HEK293 (cell line): ENCODE results near the gene PDK2.

Experiments
- CTCF ChIA-PET: fragments of 350-600 bp; formaldehyde crosslinking; extraction: SDS; loops from one replicate; lab custom pipeline; 2021; ENCODE audit warnings: antibody characterized with exemption; lab: Yijun Ruan, JAX
- POLR2A ChIA-PET: fragments of 300-600 bp; formaldehyde crosslinking; extraction: SDS; loops from one replicate; lab custom pipeline; 2020; ENCODE audit warnings: antibody characterized with exemption, inconsistent platforms; lab: Yijun Ruan, JAX
- H3K27ac ChIP-seq: fragments of 200-500 bp; sonication (Bioruptor generic); 2 replicates; pipeline ENCODE4 v1.5.1; 2014; ENCODE audit warnings: low read depth, low read length, control low read depth, inconsistent platforms; ENCODE audit errors: extremely low read depth
- H3K36me3 ChIP-seq, 2 experiments: fragments of 200-500 bp in 1 of 2; sonication (Bioruptor generic) in 1 of 2; 1 replicate in 1 of 2; 2 replicates in 1 of 2; pipeline ENCODE4 v1.5.1; 2014 to 2017; ENCODE audit warnings: inconsistent platforms in 2 of 2, low read length in 2 of 2; ENCODE audit not compliant: control insufficient read depth in 2 of 2, insufficient read depth in 1 of 2
- H3K4me1 ChIP-seq: fragments of 200-500 bp; sonication (Bioruptor generic); 2 replicates; pipeline ENCODE4 v1.5.1; 2014; ENCODE audit warnings: mild to moderate bottlenecking, low read length, inconsistent platforms; ENCODE audit not compliant: control insufficient read depth, insufficient read depth
- H3K4me3 ChIP-seq: 2 replicates; pipeline ENCODE4 v1.5.1; 2011; ENCODE audit warnings: low read depth, mild to moderate bottlenecking, control low read depth, low read length, moderate library complexity
- H3K9me3 ChIP-seq: fragments of 200-500 bp; sonication (Bioruptor generic); 2 replicates; pipeline ENCODE4 v1.5.1; 2014; ENCODE audit warnings: low read depth, low read length, inconsistent platforms; ENCODE audit not compliant: control insufficient read depth, insufficient read depth
- EGR2 ChIP-seq: fragments of 450-650 bp; formaldehyde crosslinking; IDR thresholded peaks from 2 replicates; pipeline ENCODE4 v1.5.1; 2016; ENCODE audit warnings: low read depth, missing biosample characterization, missing genetic modification characterization
- GLI2 ChIP-seq: fragments of 450-650 bp; formaldehyde crosslinking; IDR thresholded peaks from 2 replicates; pipeline ENCODE4; 2017; ENCODE audit warnings: missing biosample characterization, missing genetic modification characterization, low read depth, borderline replicate concordance
- PRDM1 ChIP-seq: fragments of 450-650 bp; formaldehyde crosslinking; IDR thresholded peaks from 2 replicates; pipeline ENCODE4; 2016; ENCODE audit warnings: missing biosample characterization, missing genetic modification characterization
- SETDB1 ChIP-seq: IDR thresholded peaks from one replicate; pipeline ENCODE4 v1.6.1; 2017; ENCODE audit warnings: mild to moderate bottlenecking, low read length, moderate library complexity, mixed read lengths; ENCODE audit not compliant: insufficient read length
- TRIM28 ChIP-seq: IDR thresholded peaks from 2 replicates; pipeline ENCODE4 v1.6.1; 2011; ENCODE audit warnings: low read length, control low read depth, borderline replicate concordance
- ZBTB21 ChIP-seq: fragments of 450-650 bp; formaldehyde crosslinking; IDR thresholded peaks from 2 replicates; pipeline ENCODE4 v1.5.1; 2017; ENCODE audit warnings: missing biosample characterization, missing genetic modification characterization
- ZFP69B ChIP-seq: fragments of 450-650 bp; formaldehyde crosslinking; IDR thresholded peaks from 2 replicates; pipeline ENCODE4 v1.5.1; 2016; ENCODE audit warnings: missing biosample characterization, missing genetic modification characterization
- ZNF174 ChIP-seq: fragments of 450-650 bp; formaldehyde crosslinking; IDR thresholded peaks from 2 replicates; pipeline ENCODE4 v1.5.0; 2017; ENCODE audit warnings: missing biosample characterization, mild to moderate bottlenecking, missing genetic modification characterization
- ZNF302 ChIP-seq: fragments of 450-650 bp; formaldehyde crosslinking; IDR thresholded peaks from 2 replicates; pipeline ENCODE4 v1.5.1; 2016; ENCODE audit warnings: missing biosample characterization, missing genetic modification characterization, low read depth
- ZNF416 ChIP-seq: fragments of 450-650 bp; formaldehyde crosslinking; IDR thresholded peaks from 2 replicates; pipeline ENCODE4 v1.5.1; 2016; ENCODE audit warnings: missing biosample characterization, missing genetic modification characterization
- ZNF521 ChIP-seq: fragments of 450-650 bp; formaldehyde crosslinking; IDR thresholded peaks from 2 replicates; pipeline ENCODE4 v1.5.1; 2017; ENCODE audit warnings: missing biosample characterization, mild to moderate bottlenecking, missing genetic modification characterization
- ZNF623 ChIP-seq: fragments of 450-650 bp; formaldehyde crosslinking; IDR thresholded peaks from 2 replicates; pipeline ENCODE4 v1.5.1; 2016; ENCODE audit warnings: missing biosample characterization, missing genetic modification characterization
- ZNF626 ChIP-seq: fragments of 450-650 bp; sonication (Bioruptor Pico); formaldehyde crosslinking; IDR thresholded peaks from 2 replicates; pipeline ENCODE4 v1.5.1; 2018; ENCODE audit warnings: missing biosample characterization, missing genetic modification characterization, inconsistent platforms
- ZNF658 ChIP-seq: fragments of 450-650 bp; formaldehyde crosslinking; IDR thresholded peaks from 2 replicates; pipeline ENCODE4; 2016; ENCODE audit warnings: missing biosample characterization, missing genetic modification characterization
- ZNF664 ChIP-seq: fragments of 450-650 bp; formaldehyde crosslinking; IDR thresholded peaks from 2 replicates; pipeline ENCODE4 v1.5.1; 2016; ENCODE audit warnings: missing biosample characterization, missing genetic modification characterization
- ZNF777 ChIP-seq: fragments of 450-650 bp; formaldehyde crosslinking; IDR thresholded peaks from 2 replicates; pipeline ENCODE4 v1.5.1; 2017; ENCODE audit warnings: missing biosample characterization, missing genetic modification characterization, borderline replicate concordance
- TF ChIP-seq, protein P1 (sequence below): fragments of 450-650 bp; formaldehyde crosslinking; IDR thresholded peaks from 2 replicates; pipeline ENCODE4 v1.5.1; 2016; ENCODE audit warnings: missing biosample characterization, missing genetic modification characterization
- TF ChIP-seq, protein P2 (sequence below): fragments of 450-650 bp; formaldehyde crosslinking; IDR thresholded peaks from 2 replicates; pipeline ENCODE4 v1.5.1; 2017; ENCODE audit warnings: missing biosample characterization, mild to moderate bottlenecking, missing genetic modification characterization, moderate library complexity

Gene PDK2

DNA sequence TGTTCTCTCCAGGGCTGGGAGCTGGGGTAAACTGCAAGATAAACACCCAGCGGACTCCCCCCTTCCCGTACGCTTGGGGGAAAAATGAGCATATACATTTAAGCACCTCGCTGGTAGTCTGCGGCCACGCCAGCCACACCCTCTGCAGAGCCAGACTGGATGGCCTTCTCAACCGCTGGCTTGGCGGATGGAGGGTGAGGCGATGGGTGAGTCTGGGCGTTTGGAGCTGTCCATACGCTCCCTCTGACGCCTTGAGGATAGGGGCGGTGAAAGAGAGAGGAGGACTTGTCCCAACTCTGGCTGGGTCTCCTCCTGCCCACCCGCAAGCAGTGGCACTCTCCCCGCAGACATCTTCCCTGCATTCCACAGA, 38.2 kb upstream of the PDK2 start (continued):
- TF ChIP-seq, protein P1, sequence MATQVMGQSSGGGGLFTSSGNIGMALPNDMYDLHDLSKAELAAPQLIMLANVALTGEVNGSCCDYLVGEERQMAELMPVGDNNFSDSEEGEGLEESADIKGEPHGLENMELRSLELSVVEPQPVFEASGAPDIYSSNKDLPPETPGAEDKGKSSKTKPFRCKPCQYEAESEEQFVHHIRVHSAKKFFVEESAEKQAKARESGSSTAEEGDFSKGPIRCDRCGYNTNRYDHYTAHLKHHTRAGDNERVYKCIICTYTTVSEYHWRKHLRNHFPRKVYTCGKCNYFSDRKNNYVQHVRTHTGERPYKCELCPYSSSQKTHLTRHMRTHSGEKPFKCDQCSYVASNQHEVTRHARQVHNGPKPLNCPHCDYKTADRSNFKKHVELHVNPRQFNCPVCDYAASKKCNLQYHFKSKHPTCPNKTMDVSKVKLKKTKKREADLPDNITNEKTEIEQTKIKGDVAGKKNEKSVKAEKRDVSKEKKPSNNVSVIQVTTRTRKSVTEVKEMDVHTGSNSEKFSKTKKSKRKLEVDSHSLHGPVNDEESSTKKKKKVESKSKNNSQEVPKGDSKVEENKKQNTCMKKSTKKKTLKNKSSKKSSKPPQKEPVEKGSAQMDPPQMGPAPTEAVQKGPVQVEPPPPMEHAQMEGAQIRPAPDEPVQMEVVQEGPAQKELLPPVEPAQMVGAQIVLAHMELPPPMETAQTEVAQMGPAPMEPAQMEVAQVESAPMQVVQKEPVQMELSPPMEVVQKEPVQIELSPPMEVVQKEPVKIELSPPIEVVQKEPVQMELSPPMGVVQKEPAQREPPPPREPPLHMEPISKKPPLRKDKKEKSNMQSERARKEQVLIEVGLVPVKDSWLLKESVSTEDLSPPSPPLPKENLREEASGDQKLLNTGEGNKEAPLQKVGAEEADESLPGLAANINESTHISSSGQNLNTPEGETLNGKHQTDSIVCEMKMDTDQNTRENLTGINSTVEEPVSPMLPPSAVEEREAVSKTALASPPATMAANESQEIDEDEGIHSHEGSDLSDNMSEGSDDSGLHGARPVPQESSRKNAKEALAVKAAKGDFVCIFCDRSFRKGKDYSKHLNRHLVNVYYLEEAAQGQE (tag by site-specific recombination) = peak; percentile 59; the same call in 1 of the 2 replicates
- TF ChIP-seq ZNF777 (tag by site-specific recombination) (no peak), ZBTB21 (tag by site-specific recombination) (no peak), GLI2 (tag by site-specific recombination) (no peak), ZNF626 (no peak), TRIM28 (no peak), PRDM1 (tag by site-specific recombination) (peak; percentile 9; the same call in 1 of the 2 replicates), ZNF302 (no peak), ZNF174 (no peak)
- TF ChIP-seq, protein P2, sequence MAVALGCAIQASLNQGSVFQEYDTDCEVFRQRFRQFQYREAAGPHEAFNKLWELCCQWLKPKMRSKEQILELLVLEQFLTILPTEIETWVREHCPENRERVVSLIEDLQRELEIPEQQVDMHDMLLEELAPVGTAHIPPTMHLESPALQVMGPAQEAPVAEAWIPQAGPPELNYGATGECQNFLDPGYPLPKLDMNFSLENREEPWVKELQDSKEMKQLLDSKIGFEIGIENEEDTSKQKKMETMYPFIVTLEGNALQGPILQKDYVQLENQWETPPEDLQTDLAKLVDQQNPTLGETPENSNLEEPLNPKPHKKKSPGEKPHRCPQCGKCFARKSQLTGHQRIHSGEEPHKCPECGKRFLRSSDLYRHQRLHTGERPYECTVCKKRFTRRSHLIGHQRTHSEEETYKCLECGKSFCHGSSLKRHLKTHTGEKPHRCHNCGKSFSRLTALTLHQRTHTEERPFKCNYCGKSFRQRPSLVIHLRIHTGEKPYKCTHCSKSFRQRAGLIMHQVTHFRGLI (tag by site-specific recombination) = no peak
- TF ChIP-seq, all 188 proteins: peak for 5

DNA sequence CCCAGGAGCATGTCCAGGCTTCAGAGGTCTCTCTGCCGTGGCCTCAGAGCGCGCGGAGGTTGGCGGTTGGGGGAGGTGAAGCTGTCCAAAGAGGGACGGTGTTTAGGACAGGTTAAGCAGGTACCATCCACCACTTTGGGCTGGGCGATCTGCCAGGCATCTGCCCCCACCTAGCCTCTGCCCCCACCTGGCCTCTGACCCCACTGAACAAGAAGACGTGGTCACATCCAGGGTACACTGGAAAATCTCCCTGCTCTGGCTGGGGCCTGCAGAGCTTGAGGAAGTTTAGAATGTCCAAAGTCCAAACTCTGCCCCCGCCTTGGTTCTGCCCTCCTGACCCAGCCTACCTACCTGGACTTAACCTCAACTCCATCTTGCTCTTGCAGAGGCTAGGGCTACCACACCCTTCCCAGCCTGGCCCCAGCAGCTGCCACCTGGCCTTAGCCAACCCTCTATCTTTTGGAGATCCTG, 37.6 kb upstream of the PDK2 start:
- H3K27ac ChIP-seq = no peak overlapping the region
- TF ChIP-seq SETDB1 = no peak
- TF ChIP-seq EGR2 (tag by site-specific recombination) = 0 out of 2 replicates have a peak, but pooled peaks have one; percentile 6
- no peak overlapping the region for H3K4me3 ChIP-seq
- POLR2A ChIA-PET = interaction anchor here (2.7 kb wide), 1 partner anchor 37 kb away, joined by 10 read pairs; the partner anchor contains the start of gene PDK2
- no peaks in the 10 kb centered on the region for H3K36me3 ChIP-seq
- no peaks in the 10 kb centered on the region for H3K9me3 ChIP-seq
- peaks cover 6% of the 10 kb centered on the region for H3K4me1 ChIP-seq
- CTCF ChIA-PET = interaction anchor here (0.6 to 6.2 kb wide), 15 partner anchors 8 to 816 kb away, joined by 3 to 74 read pairs (median 9); no protein-coding TSS in a partner anchor

DNA sequence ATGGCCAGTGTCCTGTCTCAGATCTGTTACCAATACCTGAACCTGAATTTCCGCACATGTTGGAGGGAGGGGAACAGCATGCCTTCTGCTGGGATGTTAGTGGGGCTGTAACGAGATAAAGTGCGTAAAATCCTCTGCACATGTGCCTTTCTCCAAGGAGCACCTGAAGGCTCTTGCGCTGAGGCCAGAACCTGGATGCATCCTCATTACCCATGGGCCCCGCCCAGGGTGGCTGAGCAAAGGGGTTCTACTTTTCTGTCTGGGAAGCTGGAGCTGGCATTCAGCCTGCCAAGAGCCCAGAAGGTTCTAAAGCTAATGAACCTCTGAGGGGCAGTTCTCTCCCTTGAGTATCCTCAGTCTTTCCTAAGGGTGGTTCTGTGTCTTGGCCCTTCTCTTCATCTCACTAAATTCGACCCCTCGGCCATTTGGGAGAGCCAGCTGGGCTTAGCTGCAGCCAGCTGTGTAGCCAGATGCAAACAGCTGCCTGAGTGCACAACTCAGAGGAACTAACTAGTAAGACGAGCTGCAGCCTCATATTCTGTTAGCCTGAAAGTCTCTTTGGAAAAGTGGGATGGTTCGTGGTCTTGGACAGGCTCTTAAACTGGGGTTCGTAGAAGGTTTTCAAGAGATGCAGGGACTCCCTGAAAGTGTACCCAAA, 36.7 kb upstream of the PDK2 start:
- Histone ChIP-seq H3K4me1 (peaks cover 4% of the 10 kb centered on the region), H3K4me3 (no peak overlapping the region), H3K36me3 (no peaks in the 10 kb centered on the region), H3K27ac (no peak overlapping the region), H3K9me3 (no peaks in the 10 kb centered on the region)
- POLR2A ChIA-PET = no interaction called here
- CTCF ChIA-PET = interaction anchor here (3.2 to 6.2 kb wide), 4 partner anchors 29 to 61 kb away, joined by 18 to 74 read pairs (median 23); no protein-coding TSS in a partner anchor
- TF ChIP-seq ZFP69B (no peak), ZNF664 (tag by site-specific recombination) (no peak), ZNF416 (tag by site-specific recombination) (no peak), ZNF658 (tag by site-specific recombination) (no peak), ZNF521 (tag by site-specific recombination) (no peak), GLI2 (tag by site-specific recombination) (no peak), ZNF623 (tag by site-specific recombination) (no peak)
